Measurements from ENCODE around the gene UVRAG.
"Not testable (repeated sequence)": the region's sequence is repeated elsewhere in the genome, so short reads cannot be mapped to it uniquely, and the experiment has no call there.

Gene UVRAG

DNA sequence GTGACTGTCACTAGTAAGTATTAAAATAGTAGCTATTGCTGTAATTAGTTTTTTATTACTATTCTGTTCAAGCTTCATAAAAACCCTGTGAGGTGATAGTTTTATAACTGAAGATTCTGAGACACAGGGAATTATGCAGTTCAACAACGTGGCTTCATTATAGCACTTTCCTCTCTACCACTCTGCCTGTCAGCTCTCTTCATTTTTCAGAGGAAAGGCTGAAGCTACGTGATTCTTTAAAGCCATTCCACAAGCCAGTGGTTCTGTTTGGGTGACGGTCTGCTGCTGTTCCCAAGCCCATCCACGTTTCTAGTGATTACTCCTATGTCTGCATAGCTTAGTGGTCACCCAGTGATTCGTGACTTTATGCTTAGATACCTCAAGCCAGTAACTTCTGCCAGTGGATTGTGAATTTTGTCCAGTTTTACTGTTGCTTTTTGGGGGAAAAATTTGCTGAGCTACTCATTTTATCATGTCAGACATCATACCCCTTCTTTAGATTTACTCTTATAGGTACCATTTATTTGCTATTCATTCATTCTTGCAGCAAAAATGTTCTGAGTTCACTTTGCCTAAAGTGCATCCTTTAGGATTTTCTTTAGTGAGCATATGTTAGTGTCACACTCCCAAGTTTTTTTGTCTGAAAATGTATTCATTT lies 59.8 kb downstream of the UVRAG start:
- DNase-seq (ENCODE audit: low read depth in 3 of 3), result no peak

DNA sequence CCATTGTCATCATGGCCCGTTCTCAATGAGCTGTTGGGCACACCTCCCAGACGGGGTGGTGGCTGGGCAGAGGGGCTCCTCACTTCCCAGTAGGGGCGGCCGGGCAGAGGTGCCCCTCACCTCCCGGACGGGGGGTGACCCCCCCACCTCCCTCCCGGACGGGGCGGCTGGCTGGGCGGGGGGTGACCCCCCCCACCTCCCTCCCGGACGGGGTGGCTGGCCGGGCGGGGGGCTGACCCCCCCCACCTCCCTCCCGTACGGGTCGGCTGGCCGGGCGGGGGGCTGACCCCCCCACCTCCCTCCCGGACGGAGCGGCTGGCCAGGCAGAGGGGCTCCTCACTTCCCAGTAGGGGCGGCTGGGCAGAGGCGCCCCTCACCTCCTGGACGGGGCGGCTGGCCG lies 62.3 kb downstream of the UVRAG start:
- DNase-seq (ENCODE audit: low read depth in 3 of 3), result not testable (repeated sequence)

DNA sequence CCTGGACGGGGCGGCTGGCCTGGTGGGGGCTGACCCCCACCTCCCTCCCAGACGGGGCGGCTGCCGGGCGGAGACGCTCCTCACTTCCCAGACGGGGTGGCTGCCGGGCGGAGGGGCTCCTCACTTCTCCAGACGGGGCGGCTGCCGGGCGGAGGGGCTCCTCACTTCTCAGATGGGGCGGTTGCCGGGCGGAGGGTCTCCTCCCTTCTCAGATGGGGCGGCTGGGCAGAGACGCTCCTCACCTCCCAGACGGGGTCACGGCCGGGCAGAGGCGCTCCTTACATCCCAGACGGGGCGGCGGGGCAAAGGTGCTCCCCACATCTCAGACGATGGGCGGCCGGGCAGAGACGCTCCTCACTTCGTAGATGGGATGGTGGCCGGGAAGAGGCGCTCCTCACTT lies 62.9 kb downstream of the UVRAG start:
- not testable (repeated sequence) for DNase-seq (ENCODE audit: low read depth in 3 of 3)

DNA sequence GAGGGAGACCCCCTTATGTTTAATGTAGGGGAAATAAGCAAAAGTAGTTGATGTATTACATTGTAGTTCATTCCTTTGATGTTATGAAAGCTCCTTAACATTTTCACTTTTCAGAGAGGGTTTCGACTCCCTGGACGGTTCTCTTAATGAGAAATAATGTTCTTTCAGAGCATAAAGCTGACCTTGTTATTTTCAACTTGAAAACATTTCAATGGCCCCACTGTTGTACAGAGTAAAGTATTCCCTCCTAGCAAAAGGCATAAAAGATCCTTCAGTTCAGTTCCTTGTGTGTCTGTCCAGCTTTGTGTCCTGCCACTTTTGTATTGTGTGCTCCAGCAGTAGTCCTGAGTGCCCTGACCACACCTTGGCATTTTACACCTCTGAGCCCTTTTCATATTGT lies 63.9 kb downstream of the UVRAG start:
- no peak for DNase-seq (ENCODE audit: low read depth in 3 of 3)

DNA sequence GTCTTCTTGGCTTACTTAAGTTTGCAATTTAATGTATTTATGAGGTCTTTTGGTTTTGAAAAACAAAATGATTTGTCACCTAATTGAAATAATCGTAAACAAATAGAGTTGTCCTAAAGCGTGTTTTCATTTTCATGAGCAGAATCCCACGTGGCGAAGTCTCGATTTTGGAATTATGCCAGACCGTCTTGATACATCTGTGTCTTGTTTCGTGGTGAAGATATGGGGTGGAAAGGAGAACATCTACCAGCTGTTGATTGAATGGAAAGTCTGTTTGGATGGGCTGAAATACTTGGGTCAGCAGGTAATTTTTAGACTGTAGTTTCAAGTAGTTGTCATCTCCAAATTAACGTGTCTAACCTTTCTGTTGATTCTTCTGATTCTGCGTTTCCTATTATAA lies 64.7 kb downstream of the UVRAG start:
- DNase-seq (ENCODE audit: low read depth in 3 of 3), result no peak

DNA sequence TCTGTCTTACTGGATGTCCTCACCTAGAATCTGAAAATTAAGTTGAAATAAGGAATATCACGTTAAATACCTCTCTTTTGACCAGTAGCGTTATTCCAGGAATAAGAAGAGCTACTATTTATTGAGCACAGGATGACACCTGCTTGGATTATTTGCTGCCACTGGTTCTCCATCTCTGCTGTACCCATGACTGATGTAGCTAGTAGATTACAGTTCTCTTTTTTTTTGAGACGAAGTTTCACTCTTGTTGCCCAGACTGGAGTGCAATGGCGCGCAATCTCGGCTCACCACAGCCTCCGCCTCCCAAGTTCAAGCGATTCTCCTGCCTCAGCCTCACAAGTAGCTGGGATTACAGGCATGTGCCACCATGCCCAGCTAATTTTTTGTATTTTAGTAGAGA lies 65.3 kb downstream of the UVRAG start:
- not testable (repeated sequence) for DNase-seq (ENCODE audit: low read depth in 3 of 3)

DNA sequence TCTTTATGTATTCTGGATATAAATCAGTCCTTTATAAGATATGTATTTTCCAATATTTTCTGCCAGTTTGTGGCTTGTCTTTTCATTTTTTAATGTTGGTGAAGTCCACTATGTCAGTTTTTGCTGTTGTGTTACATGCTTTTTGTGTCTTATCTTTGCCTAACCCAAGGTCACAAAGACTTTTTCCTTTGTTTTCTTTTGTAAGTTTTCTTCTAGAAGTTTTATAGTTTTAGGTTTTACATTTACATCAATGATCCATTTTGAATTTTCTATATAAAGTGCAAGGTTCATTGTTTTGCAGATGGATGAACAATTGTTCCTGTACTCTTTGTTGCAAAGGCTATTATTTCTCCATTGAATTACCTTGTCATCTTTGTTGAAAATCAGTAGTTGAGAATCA lies 69.3 kb downstream of the UVRAG start:
- DNase-seq (ENCODE audit: low read depth in 3 of 3), result no peak

DNA sequence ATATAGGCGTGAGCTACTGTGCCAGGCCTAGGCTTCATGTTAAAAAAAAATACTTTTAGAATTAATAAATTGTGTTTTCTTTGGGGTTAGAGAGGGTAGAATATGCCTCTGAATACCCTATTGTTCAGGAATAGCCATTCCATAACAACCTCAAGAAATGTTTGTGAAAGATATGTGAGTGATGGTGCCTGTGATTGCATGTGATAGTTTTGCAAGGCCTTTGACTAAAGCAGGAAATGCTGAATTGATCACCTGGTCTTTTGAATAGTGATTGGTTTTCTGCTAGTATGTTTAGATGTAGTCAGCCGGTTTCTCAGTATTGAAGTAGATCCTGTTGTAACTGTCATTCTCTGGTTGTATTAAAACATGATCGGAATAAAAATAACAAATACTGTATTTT lies 73.4 kb downstream of the UVRAG start:
- no peak for DNase-seq (ENCODE audit: low read depth in 3 of 3)

DNA sequence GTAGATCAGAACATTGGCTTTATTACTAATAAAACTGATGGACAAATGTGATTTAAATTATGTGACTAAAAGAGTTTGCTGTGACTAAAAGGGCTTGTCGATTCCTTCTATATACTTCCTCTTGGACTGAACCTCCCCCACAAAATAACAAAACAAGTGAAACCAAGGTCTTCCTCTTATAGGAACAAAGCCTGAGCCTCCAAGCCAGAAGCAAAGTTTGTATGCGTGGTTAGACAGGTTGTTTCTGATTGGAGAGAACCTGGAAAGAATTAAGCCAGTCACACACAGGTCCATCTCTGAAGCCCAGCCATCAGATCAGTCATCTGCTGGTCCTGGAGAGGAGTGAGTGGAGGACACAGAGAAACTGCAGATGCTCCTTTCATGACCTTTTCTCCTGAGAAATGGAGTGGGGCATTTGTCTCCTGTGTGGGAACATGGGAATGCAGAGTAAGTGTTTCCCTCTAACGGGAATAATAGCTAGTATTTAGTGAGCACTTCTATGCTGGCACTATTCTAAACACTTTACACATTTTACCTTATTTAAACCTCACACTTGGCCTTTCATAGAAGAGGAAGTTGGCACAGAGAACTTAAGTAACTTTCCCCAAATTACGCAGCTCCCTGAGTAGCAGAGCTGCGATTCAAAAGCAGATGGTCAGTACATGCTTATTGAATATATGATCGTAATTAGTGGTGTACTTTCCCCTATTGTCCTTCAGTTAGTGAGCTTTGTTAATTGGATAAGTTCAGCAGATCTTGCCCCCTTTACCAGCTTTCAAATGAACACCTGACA lies 77.1 kb downstream of the UVRAG start:
- no peak for DNase-seq (ENCODE audit: low read depth in 3 of 3)

DNA sequence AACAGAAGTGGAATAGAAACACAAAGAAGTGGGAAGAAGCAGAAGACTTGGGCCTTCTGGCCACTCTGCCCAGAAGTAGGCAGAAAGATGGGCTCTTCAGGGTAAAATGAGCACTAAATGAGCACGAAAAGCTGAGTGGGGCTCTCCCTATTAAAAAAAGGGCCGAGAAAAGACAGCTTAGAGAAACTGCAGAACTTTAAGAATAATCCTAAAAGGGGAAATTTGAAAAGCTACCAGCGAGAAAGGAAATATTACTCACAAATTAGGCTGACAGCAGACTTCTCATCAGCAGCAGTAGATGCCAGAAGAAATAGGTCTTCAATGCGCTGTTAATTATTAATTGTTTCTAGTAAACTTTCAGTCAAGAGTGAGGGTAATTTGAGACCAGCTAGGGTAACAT lies 78.2 kb downstream of the UVRAG start:
- no peak for DNase-seq (ENCODE audit: low read depth in 3 of 3)

DNA sequence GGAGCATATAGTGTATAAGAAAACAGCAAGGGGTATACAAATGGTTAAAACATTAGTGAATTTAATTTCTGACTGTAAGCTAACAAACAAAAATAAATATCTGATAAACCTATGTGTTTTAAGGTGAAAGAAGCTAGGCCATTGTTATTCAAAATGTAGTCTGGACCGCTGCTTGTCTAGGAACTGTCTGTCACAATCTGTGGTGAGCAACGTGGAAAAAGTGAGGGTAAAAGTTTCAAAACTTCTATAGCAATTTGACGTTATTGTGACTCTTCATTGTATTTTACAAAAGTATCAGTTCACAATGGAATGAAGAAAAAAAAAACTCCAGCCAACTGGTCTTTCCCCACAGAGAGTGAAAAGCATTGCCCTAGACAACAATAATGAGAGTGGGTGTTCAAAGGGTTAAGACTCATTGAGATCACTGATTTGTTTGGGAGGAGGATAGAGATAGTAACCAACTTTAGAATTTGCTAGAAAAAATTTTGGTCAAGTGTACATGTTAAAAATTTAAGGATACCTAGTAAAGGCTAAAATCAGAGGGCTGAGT lies 79.1 kb downstream of the UVRAG start:
- DNase-seq (ENCODE audit: low read depth in 3 of 3), result no peak

DNA sequence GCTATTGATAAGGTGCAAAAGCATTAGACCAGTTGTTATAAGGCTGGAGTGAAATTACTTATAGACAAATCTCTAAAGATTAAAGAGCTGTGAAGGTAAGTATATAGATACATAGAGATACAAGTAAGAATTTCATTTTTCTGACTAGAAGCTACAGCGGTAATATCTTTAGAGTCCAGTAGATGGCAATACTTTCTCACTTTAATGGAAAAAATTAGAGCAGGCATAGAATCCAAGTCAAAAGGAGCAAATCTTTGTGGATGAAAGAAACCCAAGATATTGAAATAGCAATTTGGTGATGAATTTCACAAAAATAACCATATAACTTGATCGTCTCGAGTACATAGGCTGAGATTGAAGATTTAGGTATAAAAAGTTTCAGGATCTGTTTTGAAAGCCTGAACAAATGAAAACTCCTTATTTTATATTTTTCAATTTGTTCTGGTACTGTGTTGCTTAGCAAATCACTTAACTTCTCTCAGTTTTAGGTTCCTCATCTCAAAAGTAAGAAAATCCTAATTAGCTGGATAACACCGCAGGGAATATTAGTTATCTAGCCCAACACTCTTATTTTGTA lies 81.9 kb downstream of the UVRAG start:
- no peak for DNase-seq (ENCODE audit: low read depth in 3 of 3)

DNA sequence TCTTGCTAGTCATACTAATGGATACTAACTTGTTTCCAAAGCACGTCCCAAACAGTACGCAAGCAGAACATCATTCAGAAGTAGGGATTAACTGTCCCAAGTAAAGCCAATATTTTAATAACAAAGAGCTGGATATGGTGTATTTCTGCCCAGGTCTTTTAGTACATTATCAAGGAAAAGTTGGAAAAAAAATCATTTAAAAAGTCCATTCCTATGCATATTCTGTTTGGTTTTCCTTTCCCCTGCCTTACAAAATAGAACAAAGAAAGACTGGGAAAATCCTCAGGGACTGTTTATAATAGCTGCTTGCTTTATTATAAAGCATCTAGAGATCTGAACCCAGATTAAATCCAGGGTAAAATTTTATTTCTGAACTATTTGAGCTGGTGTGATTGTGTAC lies 83.9 kb downstream of the UVRAG start:
- DNase-seq (ENCODE audit: low read depth in 3 of 3), result no peak

DNA sequence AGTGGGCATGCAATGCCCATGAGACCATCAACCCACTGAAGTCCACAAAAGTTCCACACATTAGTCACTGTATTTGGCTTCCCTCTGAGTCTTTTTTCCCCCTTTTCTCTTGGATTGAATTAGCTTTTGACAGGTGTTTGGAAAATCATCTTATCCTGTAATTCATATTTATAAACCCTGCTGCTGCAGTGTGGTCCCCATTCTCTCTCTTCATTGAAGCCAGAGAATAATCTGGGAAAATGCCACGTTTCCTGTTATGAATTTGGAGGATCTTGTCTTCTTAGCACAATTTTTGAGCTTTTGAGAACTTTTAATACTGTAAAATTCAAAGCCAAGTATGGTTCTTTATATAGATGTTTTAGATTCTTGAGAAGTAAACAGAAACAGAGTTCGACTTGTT lies 84.8 kb downstream of the UVRAG start:
- no peak for DNase-seq (ENCODE audit: low read depth in 3 of 3)

DNA sequence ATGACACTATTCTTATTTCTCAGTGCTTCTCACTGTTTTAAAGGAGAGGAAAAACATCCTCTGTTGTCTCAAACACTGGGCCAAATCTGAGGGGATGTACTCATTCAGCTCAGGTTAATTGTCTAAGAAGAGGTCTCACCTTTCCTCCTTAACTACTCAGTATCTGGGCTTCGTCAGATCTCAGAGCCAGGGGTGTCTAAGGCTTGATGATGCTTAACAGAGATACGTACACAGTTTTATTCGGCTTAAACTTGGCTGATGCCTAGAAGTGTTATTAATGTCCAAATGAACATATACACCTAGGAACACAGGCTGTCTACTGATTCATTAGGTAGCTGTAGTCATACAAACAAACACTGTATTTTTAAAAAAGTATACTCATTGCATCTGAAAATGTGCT lies 85.8 kb downstream of the UVRAG start:
- DNase-seq (ENCODE audit: low read depth in 3 of 3), result no peak

DNA sequence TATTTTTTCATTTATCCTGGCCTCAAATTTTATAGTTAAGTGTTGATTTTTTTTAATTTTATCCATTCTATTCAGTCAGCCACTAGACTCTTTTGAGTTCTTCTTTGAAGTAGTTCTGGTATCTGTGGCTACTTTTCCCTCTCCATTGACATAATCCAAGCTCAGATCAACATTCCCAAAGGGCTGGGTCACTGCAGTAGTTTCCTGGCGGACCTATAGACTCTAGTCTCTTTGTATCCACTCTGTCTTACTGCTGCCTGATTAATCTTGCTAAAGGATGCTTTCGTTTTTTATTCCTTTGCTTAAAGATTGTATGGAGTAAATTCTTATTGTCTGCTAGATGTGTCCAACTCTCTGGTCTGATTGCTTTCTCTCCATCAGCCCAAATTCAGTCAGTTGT lies 87.6 kb downstream of the UVRAG start:
- DNase-seq (ENCODE audit: low read depth in 3 of 3), result no peak

DNA sequence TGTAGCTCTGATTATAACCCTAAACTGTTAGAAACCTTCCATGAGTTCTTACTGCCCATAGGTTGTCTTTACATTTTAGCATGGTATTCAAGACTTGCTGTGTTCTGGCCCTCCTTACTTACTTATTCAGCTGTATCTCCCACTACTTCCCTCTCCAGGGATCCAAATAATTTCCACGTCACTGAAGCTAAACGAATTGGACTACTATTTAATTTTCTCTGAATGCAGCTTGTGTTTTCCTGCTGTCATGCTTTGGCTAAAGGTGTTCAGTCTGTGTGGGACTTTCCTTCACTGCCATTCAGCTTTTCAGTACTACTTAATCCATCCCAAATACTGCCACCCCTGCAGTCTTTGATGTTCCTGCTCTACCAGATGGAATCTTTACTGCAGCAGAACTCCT lies 88.3 kb downstream of the UVRAG start:
- DNase-seq (ENCODE audit: low read depth in 3 of 3), result no peak

DNA sequence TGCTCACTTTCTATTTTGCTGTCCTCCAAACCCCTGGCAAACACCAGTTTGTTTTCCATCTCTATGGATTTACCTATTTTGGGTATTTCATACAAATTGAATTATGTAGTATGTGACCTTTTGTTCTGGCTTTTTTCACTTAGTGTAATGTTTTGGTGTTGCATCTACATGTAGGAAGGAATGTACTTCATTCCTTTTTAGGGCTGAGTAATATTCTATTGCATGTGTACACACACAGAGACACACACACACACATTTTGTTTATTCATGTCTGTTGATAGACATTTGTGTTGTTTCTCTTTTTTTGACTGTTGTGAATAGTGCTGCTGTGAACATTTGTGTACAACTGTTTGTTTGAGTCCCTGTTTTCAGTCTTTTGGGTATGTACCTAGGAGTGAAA lies 90.4 kb downstream of the UVRAG start:
- DNase-seq (ENCODE audit: low read depth in 3 of 3), result no peak

DNA sequence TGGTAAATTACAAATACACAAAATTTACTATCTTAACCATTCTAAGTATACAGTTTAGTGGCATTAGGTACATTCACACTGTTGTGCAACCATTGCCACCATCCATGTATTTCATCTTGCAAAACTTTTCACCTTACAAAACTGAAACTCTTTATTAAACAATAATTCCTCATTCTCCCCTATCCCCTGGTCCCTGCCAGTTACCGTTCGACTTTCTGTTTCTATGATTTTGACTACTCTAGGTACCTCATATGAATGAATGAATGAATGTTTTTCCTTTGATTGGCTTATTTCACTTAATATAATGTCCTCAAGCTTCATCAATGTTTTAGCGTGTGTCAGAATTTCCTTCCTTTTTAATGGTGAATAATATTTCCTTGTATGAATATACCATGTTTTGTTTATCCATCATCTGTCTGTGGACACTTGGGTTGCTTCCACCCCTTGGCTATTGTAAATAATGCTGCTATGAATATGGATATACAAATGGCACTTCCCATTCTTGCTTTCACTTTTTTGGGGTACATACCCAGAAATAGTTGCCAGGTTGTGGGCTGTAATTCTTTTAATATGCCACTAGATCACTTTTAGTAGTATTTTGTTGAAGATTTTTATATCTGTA lies 93.0 kb downstream of the UVRAG start:
- DNase-seq (ENCODE audit: low read depth in 3 of 3), result no peak

DNA sequence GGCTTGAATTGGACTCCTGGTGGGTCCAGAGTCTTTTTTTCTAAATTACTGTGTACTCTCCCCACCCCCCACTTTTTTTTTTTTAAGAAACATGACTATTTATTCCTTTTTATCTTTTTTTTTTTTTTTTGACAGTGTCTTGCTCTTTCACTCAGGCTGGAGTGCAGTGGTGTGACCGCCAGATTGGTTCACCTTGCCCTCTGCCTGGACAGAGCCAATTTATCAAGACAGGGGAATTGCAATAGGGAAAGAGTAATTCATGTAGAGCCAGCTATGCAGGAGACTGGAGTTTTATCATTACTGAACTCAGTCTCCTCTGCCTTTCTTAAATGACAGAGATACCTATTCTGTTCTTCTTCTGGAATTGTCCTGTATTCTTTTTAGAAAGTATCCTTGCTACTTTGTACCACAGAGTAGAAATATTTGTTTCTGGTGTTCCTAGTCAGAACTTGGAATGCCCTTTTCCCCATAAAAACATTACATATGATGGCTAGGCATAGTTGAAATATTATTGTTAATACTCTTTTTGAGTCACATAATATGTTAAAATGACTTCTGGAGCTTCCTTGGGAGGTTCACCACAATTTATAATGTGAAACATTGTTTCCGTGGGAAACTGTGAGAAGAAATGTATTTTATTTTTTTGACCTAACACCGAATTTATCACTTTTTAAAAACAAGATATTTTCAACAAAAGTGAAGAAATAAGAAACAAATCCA lies 95.6 kb downstream of the UVRAG start:
- DNase-seq (ENCODE audit: low read depth in 3 of 3), result no peak

DNA sequence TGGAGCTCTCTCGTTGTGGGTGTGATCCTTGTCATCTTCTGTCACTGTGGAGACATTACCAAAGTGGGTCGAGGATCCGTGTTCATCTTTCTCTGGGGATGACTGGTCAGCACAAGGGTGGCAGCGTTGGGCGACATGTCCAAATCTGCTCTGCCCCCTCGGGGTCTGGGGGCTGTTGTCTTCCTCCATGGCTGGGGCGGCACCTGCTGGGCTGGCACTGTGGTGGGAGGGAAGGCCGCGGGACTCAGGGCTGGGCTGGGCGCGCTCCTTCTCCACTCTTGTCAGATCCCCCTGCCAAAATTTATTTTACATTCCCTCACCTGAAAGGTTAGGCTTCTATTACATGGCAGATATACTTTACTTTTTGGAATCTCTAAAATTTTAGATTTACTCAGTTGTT lies 96.4 kb downstream of the UVRAG start:
- no peak for DNase-seq (ENCODE audit: low read depth in 3 of 3)

DNA sequence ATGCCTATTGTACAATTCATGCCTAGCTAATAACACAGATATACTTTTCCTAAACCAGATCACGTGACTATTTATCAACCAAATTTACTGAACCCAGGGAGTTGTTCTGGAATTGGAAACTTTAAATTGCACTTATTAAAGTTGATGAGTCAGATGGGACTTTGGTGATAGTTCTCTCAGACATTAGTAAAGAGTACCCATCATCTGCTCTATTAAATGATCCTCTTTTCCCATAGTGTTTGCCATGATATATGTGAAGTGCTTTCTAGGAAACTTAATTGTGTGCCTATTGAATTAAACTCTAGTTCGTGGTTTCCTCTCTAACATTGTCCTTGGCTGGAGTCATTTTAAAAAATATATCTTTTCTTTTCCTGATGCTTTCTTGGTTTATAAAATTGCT lies 99.0 kb downstream of the UVRAG start:
- no peak for DNase-seq (ENCODE audit: low read depth in 3 of 3)
